NCI-H128 (cell line): ENCODE data around the gene FAM81B.

Experiments
- DNase-seq: peaks from one replicate; lab custom pipeline; 2025; ENCODE audit not compliant: unreplicated experiment; lab: John Stamatoyannopoulos, UW

The FAM81B gene

DNA sequence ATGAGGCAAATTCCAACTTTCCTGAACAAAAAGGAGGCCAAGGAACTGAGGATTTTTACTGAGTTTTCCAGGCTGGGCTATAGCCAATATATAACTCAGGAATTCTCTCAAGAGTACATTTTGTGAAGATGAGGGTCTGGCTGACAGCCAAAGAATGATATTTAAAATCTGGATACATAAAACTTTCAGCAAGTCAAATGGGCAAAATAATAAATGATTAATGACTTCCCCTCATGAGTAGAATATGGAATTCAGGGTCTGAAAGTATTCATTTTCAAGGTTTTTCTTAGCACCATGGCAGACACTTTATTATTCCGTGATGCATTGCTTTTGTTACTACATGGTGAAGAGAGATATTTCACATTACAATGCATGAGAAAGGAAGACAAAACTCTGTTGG is 7.8 kb downstream of the FAM81B start:
- DNase-seq, result no peak

DNA sequence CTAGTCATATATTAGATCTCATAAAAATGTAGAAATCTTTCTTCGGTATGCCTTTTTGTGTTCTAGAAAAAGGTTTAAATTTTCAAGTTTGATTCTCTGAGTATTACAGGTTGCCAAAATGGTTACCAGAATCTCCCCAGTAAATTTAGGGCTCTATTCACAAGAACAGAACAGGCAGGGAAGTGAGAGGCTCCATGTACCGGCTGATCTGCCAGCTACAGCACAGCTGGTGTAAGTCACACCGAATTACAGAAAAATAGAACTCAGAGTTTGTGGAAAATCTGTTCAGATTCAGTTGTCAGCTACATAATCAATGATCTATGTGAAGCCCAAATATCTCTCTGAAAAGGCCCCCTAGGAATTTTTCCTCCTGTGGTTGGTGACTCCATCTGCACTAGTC is 10.5 kb downstream of the FAM81B start:
- DNase-seq, result no peak

DNA sequence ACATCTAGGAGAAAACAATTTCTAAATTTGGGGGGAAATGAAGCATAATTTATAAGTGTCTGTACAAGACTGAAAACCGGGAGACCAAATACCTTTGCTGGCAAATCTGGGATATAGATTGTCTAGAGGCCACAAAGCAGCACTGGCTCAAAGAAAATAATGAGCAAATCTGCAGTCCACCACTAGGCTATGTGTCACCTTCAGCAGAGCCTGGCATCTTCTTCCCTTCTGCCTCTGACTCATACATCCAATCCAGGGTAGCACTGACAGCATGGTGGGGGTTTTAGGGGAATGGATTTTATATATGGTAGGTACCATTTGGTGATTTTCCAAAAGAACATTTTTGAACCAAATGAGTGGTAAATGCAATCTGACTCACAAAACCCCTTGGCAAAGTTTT is 12.8 kb downstream of the FAM81B start:
- DNase-seq, result no peak

DNA sequence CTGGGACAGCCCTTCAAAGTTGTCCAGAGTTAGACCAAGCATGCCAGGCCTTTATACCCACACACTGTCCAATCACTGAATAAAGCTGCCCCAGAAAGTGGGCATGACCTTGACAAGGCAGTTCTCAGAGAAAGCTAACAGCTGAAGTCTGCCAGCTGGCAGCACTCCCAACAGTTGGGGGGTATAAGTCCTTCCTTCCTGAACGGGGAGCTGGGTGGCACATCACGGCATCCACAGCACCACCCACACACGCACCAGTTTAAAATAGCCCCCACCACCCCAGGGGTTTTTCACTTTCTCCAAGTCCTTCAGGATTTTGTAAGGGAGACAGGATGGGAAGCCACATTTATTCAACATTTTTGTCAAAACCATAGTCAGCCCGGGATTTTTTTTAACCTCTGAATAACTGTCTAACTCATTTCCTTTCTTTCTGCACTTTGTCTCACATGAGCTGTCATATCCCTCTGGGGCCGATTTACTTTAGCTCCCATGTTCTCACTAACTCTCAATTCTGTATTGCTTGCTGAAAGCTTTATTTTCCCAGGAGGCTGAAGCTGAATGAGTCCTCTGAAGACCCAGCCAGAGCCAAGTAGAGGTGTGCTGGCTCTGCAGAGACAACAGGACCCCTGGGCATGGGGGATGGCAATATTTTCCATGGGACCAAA is 15.4 kb downstream of the FAM81B start:
- no peak for DNase-seq

DNA sequence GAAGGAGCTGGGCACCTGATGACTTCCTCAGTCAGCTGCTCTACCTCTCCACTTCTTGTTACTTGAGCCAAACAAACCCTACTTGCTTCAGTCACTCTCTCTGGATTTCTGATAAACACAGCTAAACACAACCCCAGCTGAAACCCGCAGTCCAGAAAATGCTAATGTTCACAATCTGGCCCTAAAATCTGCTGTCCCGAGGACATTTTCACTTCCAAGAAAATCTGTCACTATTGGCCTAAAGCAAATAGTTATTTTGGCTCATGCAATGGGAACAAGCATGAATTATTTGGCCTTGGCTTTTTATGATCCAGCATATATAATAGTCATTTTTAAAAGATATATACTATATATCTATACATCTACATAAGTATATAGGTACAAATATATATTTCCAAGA is 19.1 kb downstream of the FAM81B start:
- DNase-seq, result no peak

GRCh38 chr5:95411474-95411873 is 20.3 kb downstream of the FAM81B start:
- DNase-seq, result no peak

DNA sequence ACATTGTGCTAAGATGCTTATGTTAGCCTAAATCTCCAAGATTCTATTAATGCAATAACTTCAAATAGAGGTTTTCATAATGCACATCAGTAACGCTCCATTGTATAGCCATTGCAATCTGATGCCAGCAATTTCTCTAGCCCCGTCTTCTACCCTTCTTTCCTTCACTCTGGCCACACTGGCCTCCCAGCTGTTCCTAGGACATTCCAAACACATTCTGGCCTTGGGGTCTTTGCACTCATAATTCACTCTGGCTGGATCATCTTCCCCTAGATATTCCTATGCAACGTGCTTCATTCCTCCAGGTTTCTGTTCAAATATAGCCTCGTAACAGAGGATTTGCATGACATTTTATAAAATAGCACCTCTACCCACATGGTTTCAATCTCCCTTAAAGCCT is 23.3 kb downstream of the FAM81B start:
- DNase-seq, result no peak

DNA sequence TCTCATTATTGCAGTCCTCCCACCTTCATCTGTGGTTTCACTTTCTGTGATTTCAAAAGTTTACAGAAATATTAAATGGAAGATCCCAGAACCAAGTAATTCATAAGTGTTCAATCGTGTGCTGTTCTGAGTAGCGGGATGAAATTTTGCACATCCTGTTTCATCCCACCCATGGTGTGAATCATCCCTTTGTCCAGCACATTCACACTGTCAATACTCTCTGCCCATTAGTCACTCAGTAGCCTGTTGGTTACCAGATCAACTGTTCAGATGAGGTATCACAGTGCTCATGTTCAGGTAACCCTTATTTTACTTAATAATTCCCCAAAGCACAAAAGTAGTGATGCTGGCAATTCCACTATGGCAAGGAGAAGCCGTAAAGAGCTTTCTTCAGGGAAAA is 26.8 kb downstream of the FAM81B start:
- DNase-seq, result no peak

GRCh38 chr5:95422838-95423237 is 31.7 kb downstream of the FAM81B start:
- no peak for DNase-seq

DNA sequence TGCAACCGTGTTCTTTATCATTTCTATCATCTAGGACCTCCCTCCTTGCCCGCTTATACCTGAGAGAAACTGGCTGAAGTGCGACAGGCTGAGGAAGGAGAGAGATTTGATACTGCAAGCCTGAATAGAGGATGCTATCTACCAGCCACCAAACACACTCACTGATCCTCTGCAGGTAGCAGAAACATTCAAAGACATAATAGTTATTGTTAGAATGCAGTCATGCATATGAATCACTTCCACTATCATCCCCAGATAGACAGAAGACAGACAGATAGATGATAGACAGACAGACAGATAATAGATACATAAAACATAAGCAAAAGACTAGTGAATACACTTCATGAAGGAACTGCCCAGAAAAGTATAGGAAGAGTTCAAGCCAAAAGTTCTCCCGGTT is 32.9 kb downstream of the FAM81B start:
- no peak for DNase-seq

GRCh38 chr5:95424526-95424925 is 33.4 kb downstream of the FAM81B start:
- DNase-seq, result no peak

- no peak for DNase-seq
Observed at GRCh38 chr5:95426227-95426626, 35.1 kb downstream of the FAM81B start.

GRCh38 chr5:95432779-95433178 is 41.6 kb downstream of the FAM81B start:
- DNase-seq, result no peak

GRCh38 chr5:95439801-95440493 is 48.8 kb downstream of the FAM81B start:
- no peak for DNase-seq

- no peak for DNase-seq
Observed at GRCh38 chr5:95440825-95441224, 49.7 kb downstream of the FAM81B start.

- no peak for DNase-seq
Observed at GRCh38 chr5:95441636-95442035, 50.5 kb downstream of the FAM81B start.

- no peak for DNase-seq
Observed at GRCh38 chr5:95445442-95445841, 54.3 kb downstream of the FAM81B start.

DNA sequence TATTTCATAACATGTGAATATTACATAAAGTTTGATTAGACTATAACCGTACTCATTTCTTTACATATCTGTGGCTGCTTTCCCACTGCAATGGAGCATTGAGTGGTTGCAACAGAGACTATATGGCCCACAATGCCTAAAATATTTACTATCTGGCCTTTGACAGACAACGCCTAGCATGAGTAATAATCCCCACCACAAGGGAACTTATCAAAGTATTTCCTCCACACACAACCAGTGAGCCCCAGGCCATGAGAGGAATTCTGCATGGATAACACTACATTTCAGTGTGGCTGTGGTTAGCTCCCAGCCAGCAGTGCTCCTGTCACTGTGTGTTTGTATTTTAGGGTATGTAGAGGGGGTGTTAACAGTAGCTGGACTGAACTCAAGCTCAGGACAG is 54.8 kb downstream of the FAM81B start:
- no peak for DNase-seq

DNA sequence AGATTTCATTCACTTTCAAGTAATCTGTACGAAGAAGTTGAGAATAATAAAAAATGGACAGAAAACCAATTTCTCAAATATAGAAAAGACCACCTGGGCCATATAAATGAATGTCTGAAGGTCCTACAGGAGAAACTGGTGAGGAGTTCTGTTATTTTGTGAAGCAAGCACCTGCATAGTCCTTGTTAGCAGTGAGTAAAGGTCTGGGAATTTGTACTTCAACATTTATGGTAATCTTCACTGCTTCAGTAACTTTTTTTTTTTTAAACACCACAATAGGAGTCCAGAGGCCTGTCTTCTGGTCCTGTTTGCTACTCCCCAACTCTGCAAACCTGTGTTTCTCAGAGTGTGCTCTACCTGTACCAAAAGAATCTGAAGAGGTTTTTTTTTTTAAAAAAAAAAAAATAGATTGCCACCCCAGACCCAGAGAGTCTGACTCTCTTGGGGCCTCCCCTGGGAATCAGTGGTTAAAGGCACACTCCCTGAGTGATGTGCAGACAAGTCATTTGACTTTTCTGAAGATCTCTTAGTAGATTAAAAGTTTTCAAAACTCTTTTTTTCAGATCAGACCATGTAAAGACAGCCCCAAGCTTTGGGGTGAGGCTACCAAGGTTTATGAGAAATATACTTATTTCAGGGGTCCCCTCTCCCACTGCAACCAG is 55.5 kb downstream of the FAM81B start:
- DNase-seq, result no peak

GRCh38 chr5:95447961-95448360 is 56.8 kb downstream of the FAM81B start:
- DNase-seq, result no peak

GRCh38 chr5:95448789-95449188 is 57.6 kb downstream of the FAM81B start:
- DNase-seq, result no peak

GRCh38 chr5:95449460-95449859 is 58.3 kb downstream of the FAM81B start:
- no peak for DNase-seq
